Erythroblast (primary cell): ENCODE measurements around the gene ATF7IP.
"Not testable (repeated sequence)": the region's sequence is repeated elsewhere in the genome, so short reads cannot be mapped to it uniquely, and the experiment has no call there.

Experiments
- GATA1 ChIP-seq: IDR thresholded peaks from 2 replicates; pipeline ENCODE4 v1.6.1; 2011; ENCODE audit warnings: low read depth, mild to moderate bottlenecking, control low read depth, low read length, moderate library complexity
- POLR2A ChIP-seq: IDR thresholded peaks from 2 replicates; pipeline ENCODE4 v1.6.1; 2011; ENCODE audit warnings: mild to moderate bottlenecking, low read length

- not testable (repeated sequence) for TF ChIP-seq POLR2A, GATA1
Measured at GRCh38 chr12:14401267-14401666, 35.8 kb downstream of the ATF7IP start.
